GM12875 (cell line): ENCODE results near the gene MALSU1.

Experiments
- H3K4me3 ChIP-seq: one replicate; pipeline ENCODE4 v1.5.1; 2011; ENCODE audit warnings: low read depth, low read length, control low read depth
- TF ChIP-seq, protein P1 (sequence below): IDR thresholded peaks from 2 replicates; pipeline ENCODE4 v1.5.1; 2011; ENCODE audit warnings: low read depth, mild to moderate bottlenecking, control low read depth, inconsistent platforms, low read length, moderate library complexity, borderline replicate concordance; ENCODE audit not compliant: insufficient read depth

The MALSU1 gene

DNA sequence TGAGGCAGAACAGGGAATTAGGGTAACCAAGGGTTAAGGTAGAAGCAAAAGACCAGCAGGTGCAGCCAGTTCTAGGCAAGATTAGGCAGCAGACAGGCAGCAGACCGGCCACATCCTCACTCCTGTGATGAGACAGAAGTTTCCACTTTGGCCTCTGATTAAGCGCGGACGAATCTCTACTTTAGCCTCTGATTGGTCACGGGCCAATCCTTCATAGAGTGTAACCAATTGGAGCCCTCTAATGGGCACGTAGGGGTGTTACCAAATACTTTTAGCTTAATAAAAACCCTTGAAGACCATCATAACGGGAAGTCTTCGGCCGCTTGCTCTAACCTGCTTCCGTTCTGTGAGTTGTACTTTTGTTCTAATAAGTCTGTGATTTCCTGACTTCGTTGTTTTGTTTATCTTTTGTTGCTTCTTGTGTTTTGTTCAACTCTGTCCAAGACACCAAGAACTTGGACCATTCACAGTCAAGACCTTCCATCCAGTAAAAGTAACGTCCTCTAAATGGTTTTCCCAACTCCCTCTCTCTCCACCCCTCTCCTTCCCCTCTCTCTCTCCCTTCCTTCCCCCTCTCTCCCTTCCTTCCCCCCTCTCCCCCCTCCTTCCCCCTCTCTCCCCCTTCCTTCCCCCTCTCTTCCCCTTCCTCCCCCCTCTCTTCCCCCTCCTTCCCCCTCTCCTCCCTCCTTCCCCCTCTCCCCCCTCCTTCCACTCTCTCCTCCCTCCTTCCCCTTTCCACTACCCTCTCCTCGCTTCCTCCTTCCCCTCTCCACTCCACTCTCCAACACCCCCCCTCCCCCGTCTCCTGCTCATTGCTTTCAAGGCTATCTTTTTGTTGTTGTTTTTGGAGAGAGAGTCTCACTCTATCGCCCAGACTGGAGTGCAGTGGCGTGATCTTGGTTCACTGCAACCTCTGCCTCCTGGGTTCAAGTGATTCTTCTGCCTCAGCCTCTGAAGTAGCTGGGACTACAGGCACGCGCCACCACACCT is 13.2 kb upstream of the MALSU1 start:
- TF ChIP-seq, protein P1, sequence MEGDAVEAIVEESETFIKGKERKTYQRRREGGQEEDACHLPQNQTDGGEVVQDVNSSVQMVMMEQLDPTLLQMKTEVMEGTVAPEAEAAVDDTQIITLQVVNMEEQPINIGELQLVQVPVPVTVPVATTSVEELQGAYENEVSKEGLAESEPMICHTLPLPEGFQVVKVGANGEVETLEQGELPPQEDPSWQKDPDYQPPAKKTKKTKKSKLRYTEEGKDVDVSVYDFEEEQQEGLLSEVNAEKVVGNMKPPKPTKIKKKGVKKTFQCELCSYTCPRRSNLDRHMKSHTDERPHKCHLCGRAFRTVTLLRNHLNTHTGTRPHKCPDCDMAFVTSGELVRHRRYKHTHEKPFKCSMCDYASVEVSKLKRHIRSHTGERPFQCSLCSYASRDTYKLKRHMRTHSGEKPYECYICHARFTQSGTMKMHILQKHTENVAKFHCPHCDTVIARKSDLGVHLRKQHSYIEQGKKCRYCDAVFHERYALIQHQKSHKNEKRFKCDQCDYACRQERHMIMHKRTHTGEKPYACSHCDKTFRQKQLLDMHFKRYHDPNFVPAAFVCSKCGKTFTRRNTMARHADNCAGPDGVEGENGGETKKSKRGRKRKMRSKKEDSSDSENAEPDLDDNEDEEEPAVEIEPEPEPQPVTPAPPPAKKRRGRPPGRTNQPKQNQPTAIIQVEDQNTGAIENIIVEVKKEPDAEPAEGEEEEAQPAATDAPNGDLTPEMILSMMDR = no peak
- no peak overlapping the region for H3K4me3 ChIP-seq

DNA sequence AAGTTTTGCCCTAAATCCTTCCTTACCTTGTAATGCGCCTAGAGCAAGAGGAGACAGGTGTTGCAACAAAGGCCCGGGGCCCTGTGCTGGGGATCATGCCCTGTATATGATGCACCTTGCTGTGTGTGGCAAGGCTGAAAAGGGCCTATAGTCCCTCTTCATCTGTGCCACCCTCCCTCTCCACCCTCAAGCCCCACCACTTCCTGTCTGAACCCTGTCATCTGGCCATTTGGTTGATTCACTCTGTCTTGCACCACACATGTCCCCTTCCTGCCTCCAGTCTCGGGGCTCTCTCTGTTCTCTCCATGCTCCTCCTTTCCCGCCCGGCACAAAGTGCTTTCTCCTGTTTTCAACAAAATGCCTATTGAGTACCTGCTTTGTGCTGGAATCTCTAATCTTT is 11.5 kb upstream of the MALSU1 start:
- no peak overlapping the region for H3K4me3 ChIP-seq
- TF ChIP-seq, protein P1 = no peak

DNA sequence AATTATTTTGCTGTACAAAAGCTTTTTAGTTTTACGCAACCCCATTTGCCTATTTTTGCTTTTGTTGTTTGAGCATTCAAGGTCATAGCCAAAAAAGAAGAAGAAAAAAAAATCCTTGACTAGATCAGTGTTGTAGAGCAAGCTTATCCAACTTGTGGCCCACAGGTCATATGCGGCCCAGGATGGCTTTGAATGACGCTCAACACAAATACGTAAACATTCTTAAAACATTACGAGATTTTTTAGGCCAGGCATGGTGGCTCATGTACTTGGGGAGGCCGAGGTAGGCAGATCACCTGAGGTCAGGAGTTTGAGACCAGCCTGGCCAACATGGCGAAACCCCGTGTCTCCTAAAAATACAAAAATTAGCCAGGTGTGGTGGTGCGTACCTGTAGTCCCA is 8.1 kb upstream of the MALSU1 start:
- TF ChIP-seq, protein P1 = no peak
- no peak overlapping the region for H3K4me3 ChIP-seq

DNA sequence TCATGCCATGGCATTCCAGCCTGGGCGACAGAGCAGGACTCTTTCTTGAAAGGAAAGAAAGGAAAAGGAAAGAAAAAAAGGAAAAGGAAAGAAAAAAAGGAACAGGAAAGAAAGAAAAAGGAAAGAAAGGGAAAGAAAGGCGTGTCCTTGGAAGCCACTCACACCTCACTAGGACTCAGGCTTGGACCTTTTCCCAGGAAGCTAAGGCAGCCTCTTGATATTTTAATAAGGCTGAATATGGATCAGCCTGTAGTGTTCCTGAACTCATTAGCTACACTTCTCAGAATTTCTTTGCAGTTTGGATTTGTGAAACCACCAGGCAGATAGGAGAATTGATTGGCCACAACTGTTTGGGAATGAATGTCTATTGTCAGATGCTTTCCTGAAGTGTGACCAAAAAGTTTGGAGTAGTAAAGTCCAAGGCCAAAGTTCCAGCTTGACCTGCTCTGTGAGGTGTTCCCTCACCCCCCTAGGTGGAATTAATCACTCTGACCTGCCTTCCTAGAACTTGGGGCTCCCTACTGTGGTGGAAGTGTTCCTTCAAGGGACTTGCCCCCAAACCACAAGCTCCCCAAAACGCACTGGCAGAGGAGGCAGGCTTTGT is 7.1 kb upstream of the MALSU1 start:
- TF ChIP-seq, protein P1 = no peak
- no peak overlapping the region for H3K4me3 ChIP-seq

DNA sequence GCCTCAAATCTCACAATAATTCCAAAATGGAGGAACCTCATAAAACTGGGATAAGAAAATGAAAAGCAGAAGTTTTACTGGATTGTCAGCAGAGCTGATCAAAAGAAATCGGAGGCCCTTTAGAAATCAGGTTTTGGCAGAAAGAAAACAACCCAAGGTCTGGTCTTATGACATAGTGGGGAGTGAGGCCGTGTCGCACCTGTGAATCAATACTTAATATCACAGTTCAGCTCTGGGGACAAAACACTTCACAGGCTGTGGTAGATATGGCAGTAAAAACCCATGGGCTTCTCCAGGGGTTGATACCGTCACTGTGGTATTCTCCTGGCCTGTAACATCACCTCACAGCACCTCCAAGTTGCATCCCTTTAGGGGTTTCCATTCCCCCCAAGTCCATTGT is 6.5 kb upstream of the MALSU1 start:
- no peak overlapping the region for H3K4me3 ChIP-seq
- TF ChIP-seq, protein P1 = no peak

DNA sequence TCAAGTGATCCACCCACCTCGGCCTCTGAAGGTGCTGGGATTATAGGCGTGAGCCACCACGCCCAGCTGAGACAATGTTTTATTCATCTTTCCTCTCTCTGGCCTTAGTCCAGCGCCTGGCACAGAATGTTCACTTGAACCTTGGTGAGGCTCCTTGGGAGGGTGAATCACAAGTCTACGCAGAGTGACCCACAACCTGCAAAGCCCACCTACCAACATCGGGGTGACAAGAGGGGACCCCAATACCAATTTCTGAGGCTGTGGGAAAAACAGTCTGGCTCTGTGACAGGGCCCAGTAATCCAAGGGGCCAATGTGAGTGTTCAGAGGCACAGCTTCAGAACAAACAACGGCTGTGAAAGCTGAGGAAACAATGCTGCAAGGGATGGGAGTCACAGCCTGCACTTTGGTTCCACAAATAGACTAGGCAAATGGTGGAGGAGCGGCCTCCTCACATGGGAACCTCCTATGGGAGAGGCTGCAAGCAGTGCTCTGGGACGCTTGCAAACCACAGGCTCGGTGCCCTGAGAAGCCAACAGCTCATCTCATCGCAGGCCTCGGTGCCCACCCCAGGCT is 5.6 kb upstream of the MALSU1 start:
- TF ChIP-seq, protein P1 = no peak
- H3K4me3 ChIP-seq = no peak overlapping the region
